Prostate gland (tissue), 2 donors: ENCODE data around the gene STAG2.

Source experiments
- POLR2A ChIP-seq: fragments of 450-650 bp; IDR thresholded peaks from one replicate; pipeline ENCODE4 v1.6.1; 2016; ENCODE audit warnings: antibody characterized with exemption, mild to moderate bottlenecking
- TF ChIP-seq, protein P1 (sequence below), 4 experiments: fragments of 200-600 bp in 2 of 4; fragments of 450-650 bp in 2 of 4; sonication (generic) in 2 of 4; IDR thresholded peaks; 1 replicate in 3 of 4; 2 replicates in 1 of 4; pipeline ENCODE4 v1.5.1; 2016 to 2019; ENCODE audit warnings: antibody characterized with exemption in 4 of 4, mild to moderate bottlenecking in 2 of 4, moderate library complexity in 2 of 4

DNA sequence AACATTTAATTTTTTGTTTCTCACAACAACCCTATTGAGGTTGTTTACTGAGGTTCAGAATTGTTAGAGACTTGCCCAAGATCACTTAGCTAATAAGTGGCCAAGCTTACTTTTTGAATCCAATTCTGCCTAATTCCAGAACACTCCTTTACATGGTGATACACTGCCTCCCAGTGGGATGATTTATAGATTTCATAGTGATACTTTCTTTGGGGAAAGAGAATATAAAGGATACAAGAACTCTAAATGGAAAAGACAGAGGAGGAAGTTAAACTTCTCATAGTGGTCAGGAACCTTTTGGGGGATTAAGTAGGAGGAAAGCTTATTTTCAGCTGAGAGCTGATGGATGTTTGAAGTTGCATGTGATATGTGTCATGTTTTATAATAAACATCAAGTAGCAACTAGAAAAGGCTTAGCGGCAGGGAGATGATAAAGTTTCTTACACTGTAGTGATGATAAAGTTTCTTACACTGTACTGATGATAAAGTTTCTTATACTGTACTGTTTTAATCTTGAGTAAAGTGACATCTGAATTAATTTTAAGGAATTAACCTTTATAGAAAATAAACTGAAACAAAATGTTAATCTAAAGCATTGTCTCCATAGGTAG lies 15.3 kb downstream of the STAG2 start:
- TF ChIP-seq, protein P1, sequence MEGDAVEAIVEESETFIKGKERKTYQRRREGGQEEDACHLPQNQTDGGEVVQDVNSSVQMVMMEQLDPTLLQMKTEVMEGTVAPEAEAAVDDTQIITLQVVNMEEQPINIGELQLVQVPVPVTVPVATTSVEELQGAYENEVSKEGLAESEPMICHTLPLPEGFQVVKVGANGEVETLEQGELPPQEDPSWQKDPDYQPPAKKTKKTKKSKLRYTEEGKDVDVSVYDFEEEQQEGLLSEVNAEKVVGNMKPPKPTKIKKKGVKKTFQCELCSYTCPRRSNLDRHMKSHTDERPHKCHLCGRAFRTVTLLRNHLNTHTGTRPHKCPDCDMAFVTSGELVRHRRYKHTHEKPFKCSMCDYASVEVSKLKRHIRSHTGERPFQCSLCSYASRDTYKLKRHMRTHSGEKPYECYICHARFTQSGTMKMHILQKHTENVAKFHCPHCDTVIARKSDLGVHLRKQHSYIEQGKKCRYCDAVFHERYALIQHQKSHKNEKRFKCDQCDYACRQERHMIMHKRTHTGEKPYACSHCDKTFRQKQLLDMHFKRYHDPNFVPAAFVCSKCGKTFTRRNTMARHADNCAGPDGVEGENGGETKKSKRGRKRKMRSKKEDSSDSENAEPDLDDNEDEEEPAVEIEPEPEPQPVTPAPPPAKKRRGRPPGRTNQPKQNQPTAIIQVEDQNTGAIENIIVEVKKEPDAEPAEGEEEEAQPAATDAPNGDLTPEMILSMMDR (IDR thresholded peaks at IDR 0.05): peak in 2 of 4 experiments; percentile 25 to 30
- no peak for TF ChIP-seq POLR2A
